HEK293 (cell line): ENCODE data around the gene MRPL19.

Experiments used
- BCL11A ChIP-seq: fragments of 450-650 bp; formaldehyde crosslinking; IDR thresholded peaks from 2 replicates; pipeline ENCODE4 v1.5.1; 2016; ENCODE audit warnings: low read depth, missing biosample characterization, missing genetic modification characterization
- BCL11B ChIP-seq: fragments of 450-650 bp; formaldehyde crosslinking; IDR thresholded peaks from 2 replicates; pipeline ENCODE4 v1.5.1; 2016; ENCODE audit warnings: low read depth, missing biosample characterization, missing genetic modification characterization
- IKZF3 ChIP-seq: fragments of 450-650 bp; IDR thresholded peaks from 2 replicates; pipeline ENCODE4 v1.5.0; 2018; ENCODE audit warnings: missing biosample characterization, mild to moderate bottlenecking, missing genetic modification characterization, moderate library complexity
- PRDM2 ChIP-seq: fragments of 450-650 bp; formaldehyde crosslinking; IDR thresholded peaks from 2 replicates; pipeline ENCODE4 v1.5.1; 2016; ENCODE audit warnings: missing biosample characterization, missing genetic modification characterization, borderline replicate concordance
- TCF7L2 ChIP-seq: IDR thresholded peaks from 2 replicates; pipeline ENCODE4 v1.6.1; 2011; ENCODE audit warnings: low read depth, mild to moderate bottlenecking, inconsistent platforms, low read length, moderate library complexity, borderline replicate concordance
- ZBTB21 ChIP-seq: fragments of 450-650 bp; formaldehyde crosslinking; IDR thresholded peaks from 2 replicates; pipeline ENCODE4 v1.5.1; 2017; ENCODE audit warnings: missing biosample characterization, missing genetic modification characterization
- ZNF174 ChIP-seq: fragments of 450-650 bp; formaldehyde crosslinking; IDR thresholded peaks from 2 replicates; pipeline ENCODE4 v1.5.0; 2017; ENCODE audit warnings: missing biosample characterization, mild to moderate bottlenecking, missing genetic modification characterization
- ZNF202 ChIP-seq: fragments of 450-650 bp; formaldehyde crosslinking; IDR thresholded peaks from 2 replicates; pipeline ENCODE4 v1.5.1; 2016; ENCODE audit warnings: missing biosample characterization, missing genetic modification characterization, borderline replicate concordance
- ZNF292 ChIP-seq: fragments of 450-650 bp; formaldehyde crosslinking; IDR thresholded peaks from 2 replicates; pipeline ENCODE4 v1.5.1; 2016; ENCODE audit warnings: low read depth, missing biosample characterization, missing genetic modification characterization, borderline replicate concordance
- ZNF510 ChIP-seq: fragments of 450-650 bp; formaldehyde crosslinking; IDR thresholded peaks from 2 replicates; pipeline ENCODE4 v1.5.1; 2018; ENCODE audit warnings: mild to moderate bottlenecking, missing genetic modification characterization, missing biosample characterization; ENCODE audit not compliant: insufficient replicate concordance
- ZNF513 ChIP-seq: fragments of 450-650 bp; IDR thresholded peaks from 2 replicates; pipeline ENCODE4 v1.5.1; 2018; ENCODE audit warnings: missing biosample characterization, missing genetic modification characterization
- ZNF518A ChIP-seq: fragments of 450-650 bp; formaldehyde crosslinking; conservative IDR thresholded peaks from 2 replicates; pipeline ENCODE4 v1.5.1; 2016; ENCODE audit warnings: low read depth, missing biosample characterization, missing genetic modification characterization
- ZNF521 ChIP-seq: fragments of 450-650 bp; formaldehyde crosslinking; IDR thresholded peaks from 2 replicates; pipeline ENCODE4 v1.5.1; 2017; ENCODE audit warnings: missing biosample characterization, mild to moderate bottlenecking, missing genetic modification characterization
- ZNF548 ChIP-seq: fragments of 450-650 bp; formaldehyde crosslinking; IDR thresholded peaks from 2 replicates; pipeline ENCODE4 v1.5.1; 2016; ENCODE audit warnings: missing biosample characterization, missing genetic modification characterization
- ZNF549 ChIP-seq: fragments of 450-650 bp; IDR thresholded peaks from 2 replicates; pipeline ENCODE4 v1.5.1; 2018; ENCODE audit warnings: missing biosample characterization, missing genetic modification characterization, mild to moderate bottlenecking, inconsistent platforms, moderate library complexity
- ZSCAN30 ChIP-seq: fragments of 450-650 bp; IDR thresholded peaks from 2 replicates; pipeline ENCODE4 v1.5.1; 2018; ENCODE audit warnings: missing biosample characterization, mild to moderate bottlenecking, missing genetic modification characterization, moderate library complexity
- TF ChIP-seq, protein P1 (sequence below): fragments of 450-650 bp; formaldehyde crosslinking; IDR thresholded peaks from 2 replicates; pipeline ENCODE4 v1.5.1; 2016; ENCODE audit warnings: missing biosample characterization, missing genetic modification characterization, low read depth
- TF ChIP-seq, protein P2 (sequence below): fragments of 450-650 bp; formaldehyde crosslinking; IDR thresholded peaks from 2 replicates; pipeline ENCODE4 v1.5.1; 2016; ENCODE audit warnings: missing biosample characterization, missing genetic modification characterization
- TF ChIP-seq, protein P3 (sequence below): fragments of 450-650 bp; formaldehyde crosslinking; IDR thresholded peaks from 2 replicates; pipeline ENCODE4 v1.5.1; 2017; ENCODE audit warnings: missing biosample characterization, missing genetic modification characterization

MRPL19 gene

GRCh38 chr2:75710577-75711253, 64.1 kb downstream of the MRPL19 start, which contains the start of gene GCFC2 (continued):
- TF ChIP-seq, protein P1, sequence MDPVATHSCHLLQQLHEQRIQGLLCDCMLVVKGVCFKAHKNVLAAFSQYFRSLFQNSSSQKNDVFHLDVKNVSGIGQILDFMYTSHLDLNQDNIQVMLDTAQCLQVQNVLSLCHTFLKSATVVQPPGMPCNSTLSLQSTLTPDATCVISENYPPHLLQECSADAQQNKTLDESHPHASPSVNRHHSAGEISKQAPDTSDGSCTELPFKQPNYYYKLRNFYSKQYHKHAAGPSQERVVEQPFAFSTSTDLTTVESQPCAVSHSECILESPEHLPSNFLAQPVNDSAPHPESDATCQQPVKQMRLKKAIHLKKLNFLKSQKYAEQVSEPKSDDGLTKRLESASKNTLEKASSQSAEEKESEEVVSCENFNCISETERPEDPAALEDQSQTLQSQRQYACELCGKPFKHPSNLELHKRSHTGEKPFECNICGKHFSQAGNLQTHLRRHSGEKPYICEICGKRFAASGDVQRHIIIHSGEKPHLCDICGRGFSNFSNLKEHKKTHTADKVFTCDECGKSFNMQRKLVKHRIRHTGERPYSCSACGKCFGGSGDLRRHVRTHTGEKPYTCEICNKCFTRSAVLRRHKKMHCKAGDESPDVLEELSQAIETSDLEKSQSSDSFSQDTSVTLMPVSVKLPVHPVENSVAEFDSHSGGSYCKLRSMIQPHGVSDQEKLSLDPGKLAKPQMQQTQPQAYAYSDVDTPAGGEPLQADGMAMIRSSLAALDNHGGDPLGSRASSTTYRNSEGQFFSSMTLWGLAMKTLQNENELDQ = no peak
- no peak for TF ChIP-seq ZNF548
- TF ChIP-seq ZNF202 (tag by site-specific recombination) = no peak
- no peak for TF ChIP-seq BCL11B (tag by site-specific recombination)
- no peak for TF ChIP-seq PRDM2 (tag by site-specific recombination)
- peak; percentile 52; the same call in 1 of the 2 replicates for TF ChIP-seq ZSCAN30 (tag by site-specific recombination)
- TF ChIP-seq ZBTB21 (tag by site-specific recombination) = no peak
- TF ChIP-seq, protein P2, sequence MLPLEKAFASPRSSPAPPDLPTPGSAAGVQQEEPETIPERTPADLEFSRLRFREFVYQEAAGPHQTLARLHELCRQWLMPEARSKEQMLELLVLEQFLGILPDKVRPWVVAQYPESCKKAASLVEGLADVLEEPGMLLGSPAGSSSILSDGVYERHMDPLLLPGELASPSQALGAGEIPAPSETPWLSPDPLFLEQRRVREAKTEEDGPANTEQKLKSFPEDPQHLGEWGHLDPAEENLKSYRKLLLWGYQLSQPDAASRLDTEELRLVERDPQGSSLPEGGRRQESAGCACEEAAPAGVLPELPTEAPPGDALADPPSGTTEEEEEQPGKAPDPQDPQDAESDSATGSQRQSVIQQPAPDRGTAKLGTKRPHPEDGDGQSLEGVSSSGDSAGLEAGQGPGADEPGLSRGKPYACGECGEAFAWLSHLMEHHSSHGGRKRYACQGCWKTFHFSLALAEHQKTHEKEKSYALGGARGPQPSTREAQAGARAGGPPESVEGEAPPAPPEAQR (tag by site-specific recombination) = no peak
- no peak for TF ChIP-seq ZNF174 (tag by site-specific recombination)
- no peak for TF ChIP-seq ZNF292 (tag by site-specific recombination)
- no peak for TF ChIP-seq TCF7L2
- TF ChIP-seq ZNF510 (tag by site-specific recombination) = no peak
- TF ChIP-seq ZNF521 (tag by site-specific recombination) = no peak
- no peak for TF ChIP-seq BCL11A (tag by site-specific recombination)
- TF ChIP-seq ZNF513 (tag by site-specific recombination) = no peak
- TF ChIP-seq ZNF518A (tag by site-specific recombination) = 0 out of 2 replicates have a peak, but pooled peaks have one; percentile 22
- TF ChIP-seq, protein P3, sequence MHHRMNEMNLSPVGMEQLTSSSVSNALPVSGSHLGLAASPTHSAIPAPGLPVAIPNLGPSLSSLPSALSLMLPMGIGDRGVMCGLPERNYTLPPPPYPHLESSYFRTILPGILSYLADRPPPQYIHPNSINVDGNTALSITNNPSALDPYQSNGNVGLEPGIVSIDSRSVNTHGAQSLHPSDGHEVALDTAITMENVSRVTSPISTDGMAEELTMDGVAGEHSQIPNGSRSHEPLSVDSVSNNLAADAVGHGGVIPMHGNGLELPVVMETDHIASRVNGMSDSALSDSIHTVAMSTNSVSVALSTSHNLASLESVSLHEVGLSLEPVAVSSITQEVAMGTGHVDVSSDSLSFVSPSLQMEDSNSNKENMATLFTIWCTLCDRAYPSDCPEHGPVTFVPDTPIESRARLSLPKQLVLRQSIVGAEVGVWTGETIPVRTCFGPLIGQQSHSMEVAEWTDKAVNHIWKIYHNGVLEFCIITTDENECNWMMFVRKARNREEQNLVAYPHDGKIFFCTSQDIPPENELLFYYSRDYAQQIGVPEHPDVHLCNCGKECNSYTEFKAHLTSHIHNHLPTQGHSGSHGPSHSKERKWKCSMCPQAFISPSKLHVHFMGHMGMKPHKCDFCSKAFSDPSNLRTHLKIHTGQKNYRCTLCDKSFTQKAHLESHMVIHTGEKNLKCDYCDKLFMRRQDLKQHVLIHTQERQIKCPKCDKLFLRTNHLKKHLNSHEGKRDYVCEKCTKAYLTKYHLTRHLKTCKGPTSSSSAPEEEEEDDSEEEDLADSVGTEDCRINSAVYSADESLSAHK (tag by site-specific recombination) = no peak
- no peak for TF ChIP-seq IKZF3 (tag by site-specific recombination)
- no peak for TF ChIP-seq ZNF549 (tag by site-specific recombination)
